Measurements from ENCODE around the gene MAPK1.
"Not testable (repeated sequence)": the region's sequence is repeated elsewhere in the genome, so short reads cannot be mapped to it uniquely, and the experiment has no call there.

Gene MAPK1

DNA sequence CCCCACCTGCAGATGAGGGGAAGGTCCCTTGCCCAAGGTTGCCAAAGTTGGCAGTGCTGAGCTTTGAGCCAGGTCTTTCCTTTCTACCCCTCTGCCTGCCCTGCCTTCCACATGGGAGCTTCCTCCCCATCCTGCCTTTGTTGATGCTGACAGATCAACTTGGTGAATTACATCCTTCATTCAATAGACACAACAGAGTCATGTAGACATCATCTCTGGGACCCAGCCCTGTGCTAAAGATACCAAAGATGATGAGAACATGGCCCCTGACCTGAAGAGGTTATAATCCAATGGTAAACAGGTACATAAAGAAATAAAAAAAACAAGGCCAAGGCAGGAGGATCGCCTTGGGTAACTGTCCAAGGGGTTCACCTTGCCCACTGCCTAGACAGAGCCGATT is 42.4 kb upstream of the MAPK1 start:
- H3K79me2 ChIP-seq (ENCODE audit: low read length): no peaks in the 10 kb centered on the region
- H3K9me3 ChIP-seq (ENCODE audit: insufficient read depth, low read length): no peaks in the 10 kb centered on the region
- no peak overlapping the region for H3K27ac ChIP-seq (ENCODE audit: low read length)
- H3K4me1 ChIP-seq (ENCODE audit: low read length): no peaks in the 10 kb centered on the region
- no peaks in the 10 kb centered on the region for H3K36me3 ChIP-seq (replicated peaks; ENCODE audit: low read depth, low read length)
- TF ChIP-seq, protein P1, sequence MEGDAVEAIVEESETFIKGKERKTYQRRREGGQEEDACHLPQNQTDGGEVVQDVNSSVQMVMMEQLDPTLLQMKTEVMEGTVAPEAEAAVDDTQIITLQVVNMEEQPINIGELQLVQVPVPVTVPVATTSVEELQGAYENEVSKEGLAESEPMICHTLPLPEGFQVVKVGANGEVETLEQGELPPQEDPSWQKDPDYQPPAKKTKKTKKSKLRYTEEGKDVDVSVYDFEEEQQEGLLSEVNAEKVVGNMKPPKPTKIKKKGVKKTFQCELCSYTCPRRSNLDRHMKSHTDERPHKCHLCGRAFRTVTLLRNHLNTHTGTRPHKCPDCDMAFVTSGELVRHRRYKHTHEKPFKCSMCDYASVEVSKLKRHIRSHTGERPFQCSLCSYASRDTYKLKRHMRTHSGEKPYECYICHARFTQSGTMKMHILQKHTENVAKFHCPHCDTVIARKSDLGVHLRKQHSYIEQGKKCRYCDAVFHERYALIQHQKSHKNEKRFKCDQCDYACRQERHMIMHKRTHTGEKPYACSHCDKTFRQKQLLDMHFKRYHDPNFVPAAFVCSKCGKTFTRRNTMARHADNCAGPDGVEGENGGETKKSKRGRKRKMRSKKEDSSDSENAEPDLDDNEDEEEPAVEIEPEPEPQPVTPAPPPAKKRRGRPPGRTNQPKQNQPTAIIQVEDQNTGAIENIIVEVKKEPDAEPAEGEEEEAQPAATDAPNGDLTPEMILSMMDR (IDR thresholded peaks at IDR 0.05; ENCODE audit: low read depth, low read length): no peak
- no peak for TF ChIP-seq EZH2phosphoT487 (IDR thresholded peaks at IDR 0.05; ENCODE audit: low read depth)
- no peaks in the 10 kb centered on the region for H4K20me1 ChIP-seq (ENCODE audit: insufficient read depth, low read length)
- no peak overlapping the region for H3K4me2 ChIP-seq (ENCODE audit: low read length)
- H3K27me3 ChIP-seq (ENCODE audit: low read depth, low read length): peaks cover 10% of the 10 kb centered on the region; the same call in 1 of the 2 replicates
- no peak overlapping the region for H2AFZ ChIP-seq (ENCODE audit: low read depth, low read length)
- no peak overlapping the region for H3K9ac ChIP-seq (ENCODE audit: low read length)
- H3K4me3 ChIP-seq (ENCODE audit: low read length): no peak overlapping the region

GRCh38 chr22:21907638-21908522 is 40.4 kb upstream of the MAPK1 start:
- Histone ChIP-seq H3K9me3 (ENCODE audit: insufficient read depth, low read length) (no peaks in the 10 kb centered on the region), H3K79me2 (ENCODE audit: low read length) (no peaks in the 10 kb centered on the region), H3K9ac (ENCODE audit: low read length) (no peak overlapping the region), H3K36me3 (replicated peaks; ENCODE audit: low read depth, low read length) (no peaks in the 10 kb centered on the region), H3K4me3 (ENCODE audit: low read length) (no peak overlapping the region), H3K4me2 (ENCODE audit: low read length) (no peak overlapping the region), H3K4me1 (ENCODE audit: low read length) (no peaks in the 10 kb centered on the region), H2AFZ (ENCODE audit: low read depth, low read length) (no peak overlapping the region), H3K27ac (ENCODE audit: low read length) (no peak overlapping the region), H3K27me3 (ENCODE audit: low read depth, low read length) (peaks cover 10% of the 10 kb centered on the region; the same call in 1 of the 2 replicates), H4K20me1 (ENCODE audit: insufficient read depth, low read length) (no peaks in the 10 kb centered on the region)
- TF ChIP-seq, protein P1 (IDR thresholded peaks at IDR 0.05; ENCODE audit: low read depth, low read length): no peak
- no peak for TF ChIP-seq EZH2phosphoT487 (IDR thresholded peaks at IDR 0.05; ENCODE audit: low read depth)

GRCh38 chr22:21905234-21905633 is 37.8 kb upstream of the MAPK1 start:
- not testable (repeated sequence) for H3K4me3 ChIP-seq (ENCODE audit: low read length); H3K9ac ChIP-seq (ENCODE audit: low read length); H3K79me2 ChIP-seq (ENCODE audit: low read length); H3K9me3 ChIP-seq (ENCODE audit: insufficient read depth, low read length); H4K20me1 ChIP-seq (ENCODE audit: insufficient read depth, low read length); H3K4me1 ChIP-seq (ENCODE audit: low read length); H2AFZ ChIP-seq (ENCODE audit: low read depth, low read length); H3K36me3 ChIP-seq (replicated peaks; ENCODE audit: low read depth, low read length); H3K4me2 ChIP-seq (ENCODE audit: low read length); H3K27ac ChIP-seq (ENCODE audit: low read length); H3K27me3 ChIP-seq (ENCODE audit: low read depth, low read length)

DNA sequence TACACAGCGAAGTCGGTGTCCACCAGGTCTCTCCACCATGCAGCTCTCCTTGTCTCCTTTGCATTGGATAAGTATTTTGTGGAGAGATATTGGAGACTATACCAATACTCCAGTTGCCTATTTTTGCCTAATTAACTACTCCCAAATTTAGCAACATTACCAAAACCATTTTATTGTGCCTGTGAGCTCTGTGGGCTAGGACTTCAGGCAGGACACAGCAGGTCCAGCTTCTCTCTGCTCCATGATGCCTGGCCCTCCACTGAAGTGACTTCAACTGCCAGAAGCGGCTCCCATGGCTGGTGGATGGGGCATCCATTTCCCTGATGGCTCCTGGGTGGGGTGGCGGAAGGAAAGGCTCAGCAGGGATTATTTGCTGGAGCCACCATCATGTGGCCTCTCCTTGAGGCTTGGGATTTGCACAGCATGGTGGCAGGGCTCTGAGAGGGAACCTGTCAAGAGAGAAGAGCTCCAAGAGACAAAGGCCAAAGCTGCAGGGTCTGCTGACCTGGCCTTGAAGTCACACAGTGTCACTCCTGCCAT is 36.9 kb upstream of the MAPK1 start:
- no peaks in the 10 kb centered on the region for H4K20me1 ChIP-seq (ENCODE audit: insufficient read depth, low read length)
- TF ChIP-seq, protein P1 (IDR thresholded peaks at IDR 0.05; ENCODE audit: low read depth, low read length): no peak
- no peak for TF ChIP-seq EZH2phosphoT487 (IDR thresholded peaks at IDR 0.05; ENCODE audit: low read depth)

More for the DNA sequence above, 36.9 kb upstream of the MAPK1 start:
- Histone ChIP-seq H3K9ac (ENCODE audit: low read length) (no peak overlapping the region), H3K27ac (ENCODE audit: low read length) (no peak overlapping the region), H3K4me2 (ENCODE audit: low read length) (no peak overlapping the region), H3K79me2 (ENCODE audit: low read length) (no peaks in the 10 kb centered on the region), H2AFZ (ENCODE audit: low read depth, low read length) (no peak overlapping the region), H3K4me3 (ENCODE audit: low read length) (no peak overlapping the region), H3K27me3 (ENCODE audit: low read depth, low read length) (no peaks in the 10 kb centered on the region), H3K36me3 (replicated peaks; ENCODE audit: low read depth, low read length) (no peaks in the 10 kb centered on the region), H3K9me3 (ENCODE audit: insufficient read depth, low read length) (no peaks in the 10 kb centered on the region), H3K4me1 (ENCODE audit: low read length) (no peaks in the 10 kb centered on the region)
